H9 (cell line): ENCODE measurements around the gene PREX1. TPM values are rescaled to one million over a fixed set of nuclear protein-coding genes. Genes with fewer than 3 reads are reported as not detected.

Experiments
- DNase-seq: peaks from one replicate; pipeline ENCODE4 v3.0.0-alpha.2; 2017
- H2AFZ ChIP-seq: one replicate; pipeline ENCODE4 v1.6.1; 2013; ENCODE audit warnings: mild to moderate bottlenecking, low read length, control low read depth, moderate library complexity
- H2AK5ac ChIP-seq: 2 replicates; pipeline ENCODE4 v1.6.1; 2013; ENCODE audit warnings: low read length, control low read depth, mixed read lengths; ENCODE audit not compliant: insufficient read length
- H2BK120ac ChIP-seq: one replicate; pipeline ENCODE4 v1.6.1; 2013; ENCODE audit warnings: low read depth, mild to moderate bottlenecking, low read length, control low read depth, inconsistent platforms; ENCODE audit not compliant: poor library complexity, severe bottlenecking
- H2BK12ac ChIP-seq: 2 replicates; pipeline ENCODE4 v1.6.1; 2013; ENCODE audit warnings: low read length, control low read depth, mixed read lengths, low read depth; ENCODE audit not compliant: insufficient read length
- H2BK15ac ChIP-seq: 2 replicates; pipeline ENCODE4 v1.6.1; 2013; ENCODE audit warnings: low read depth, low read length, control low read depth
- H2BK20ac ChIP-seq: one replicate; pipeline ENCODE4 v1.6.1; 2013; ENCODE audit warnings: low read depth, mild to moderate bottlenecking, low read length, control low read depth, inconsistent platforms; ENCODE audit not compliant: poor library complexity, severe bottlenecking
- H2BK5ac ChIP-seq: 2 replicates; pipeline ENCODE4 v1.6.1; 2013; ENCODE audit warnings: low read length, control low read depth, mixed read lengths; ENCODE audit not compliant: insufficient read length
- H3K14ac ChIP-seq: 2 replicates; pipeline ENCODE4 v1.6.1; 2013; ENCODE audit warnings: low read length, control low read depth; ENCODE audit not compliant: insufficient read depth
- H3K18ac ChIP-seq: 2 replicates; pipeline ENCODE4 v1.6.1; 2013; ENCODE audit warnings: low read depth, mild to moderate bottlenecking, mixed read lengths, low read length, control low read depth; ENCODE audit not compliant: insufficient read length
- H3K23ac ChIP-seq: 2 replicates; pipeline ENCODE4 v1.6.1; 2013; ENCODE audit warnings: low read length, control low read depth, mixed read lengths, low read depth; ENCODE audit not compliant: insufficient read length
- H3K23me2 ChIP-seq: 2 replicates; pipeline ENCODE4 v1.6.1; 2013; ENCODE audit warnings: low read depth, mild to moderate bottlenecking, mixed read lengths, low read length, control low read depth; ENCODE audit not compliant: insufficient read length, poor library complexity, severe bottlenecking
- H3K27ac ChIP-seq: 2 replicates; pipeline ENCODE4 v1.5.1; 2013; ENCODE audit warnings: low read length, control low read depth, mixed read lengths, low read depth; ENCODE audit not compliant: insufficient read length
- H3K27me3 ChIP-seq: 2 replicates; pipeline ENCODE4 v1.6.1; 2013; ENCODE audit warnings: low read length, control low read depth, inconsistent platforms; ENCODE audit not compliant: insufficient read depth
- H3K4ac ChIP-seq: 2 replicates; pipeline ENCODE4 v1.6.1; 2013; ENCODE audit warnings: low read depth, mild to moderate bottlenecking, control low read depth, inconsistent platforms, low read length, moderate library complexity
- H3K4me1 ChIP-seq: 2 replicates; pipeline ENCODE4 v1.6.1; 2013; ENCODE audit warnings: low read length, control low read depth, inconsistent platforms; ENCODE audit not compliant: insufficient read depth
- H3K4me2 ChIP-seq: 2 replicates; pipeline ENCODE4 v1.6.1; 2013; ENCODE audit warnings: low read length, control low read depth, mixed read lengths; ENCODE audit not compliant: insufficient read length, insufficient read depth
- H3K56ac ChIP-seq: 2 replicates; pipeline ENCODE4 v1.6.1; 2013; ENCODE audit warnings: low read depth, mild to moderate bottlenecking, mixed read lengths, low read length, control low read depth; ENCODE audit not compliant: insufficient read length
- H3K79me1 ChIP-seq: 2 replicates; pipeline ENCODE4 v1.6.1; 2013; ENCODE audit warnings: low read depth, mild to moderate bottlenecking, moderate library complexity, low read length, control low read depth, inconsistent platforms; ENCODE audit not compliant: insufficient read depth, poor library complexity, severe bottlenecking
- H3K79me2 ChIP-seq: 2 replicates; pipeline ENCODE4 v1.6.1; 2013; ENCODE audit warnings: low read length, control low read depth, inconsistent platforms; ENCODE audit not compliant: insufficient read depth
- H3K9ac ChIP-seq: 2 replicates; pipeline ENCODE4 v1.6.1; 2013; ENCODE audit warnings: low read length, control low read depth, mixed read lengths; ENCODE audit not compliant: insufficient read length; ENCODE audit errors: extremely low read depth
- H3K9me3 ChIP-seq: one replicate; pipeline ENCODE4 v1.6.1; 2013; ENCODE audit warnings: low read depth, low read length, inconsistent platforms; ENCODE audit not compliant: control insufficient read depth
- H3T11ph ChIP-seq: one replicate; pipeline ENCODE4 v1.6.1; 2013; ENCODE audit warnings: mild to moderate bottlenecking, low read length, control low read depth, inconsistent platforms
- H4K20me1 ChIP-seq: one replicate; pipeline ENCODE4 v1.6.1; 2013; ENCODE audit not compliant: control insufficient read depth, insufficient read length, insufficient read depth
- H4K5ac ChIP-seq: 2 replicates; pipeline ENCODE4 v1.6.1; 2013; ENCODE audit warnings: low read depth, mild to moderate bottlenecking, mixed read lengths, low read length, control low read depth; ENCODE audit not compliant: insufficient read length
- H4K8ac ChIP-seq: replicated peaks from 2 replicates; pipeline ENCODE4 v1.6.1; 2013; ENCODE audit warnings: low read length, control low read depth, mixed read lengths, low read depth; ENCODE audit not compliant: insufficient read length
- H4K91ac ChIP-seq: 2 replicates; pipeline ENCODE4 v1.6.1; 2013; ENCODE audit warnings: low read depth, mild to moderate bottlenecking, moderate library complexity, mixed read lengths, low read length, control low read depth; ENCODE audit not compliant: insufficient read length
- H3K27ac Mint-ChIP-seq, 3 experiments: 2 replicates in 2 of 3; 3 replicates in 1 of 3; pipeline ENCODE4 v1.8.0; 2020 to 2021; ENCODE audit warnings: mixed read lengths in 3 of 3, mild to moderate bottlenecking in 1 of 3, moderate library complexity in 1 of 3
- H3K27me3 Mint-ChIP-seq: 2 replicates; pipeline ENCODE4 v1.8.0; 2021; ENCODE audit warnings: low read depth, mild to moderate bottlenecking, moderate library complexity, mixed read lengths
- H3K36me3 Mint-ChIP-seq, 3 experiments: 2 replicates in 2 of 3; 3 replicates in 1 of 3; pipeline ENCODE4 v1.8.0; 2020 to 2021; ENCODE audit warnings: low read depth in 3 of 3, mixed read lengths in 3 of 3; ENCODE audit not compliant: insufficient read depth in 1 of 3
- H3K4me1 Mint-ChIP-seq, 2 experiments: 2 replicates each; pipeline ENCODE4 v1.8.0; 2020; ENCODE audit warnings: mixed read lengths in 2 of 2
- H3K4me3 Mint-ChIP-seq, 2 experiments: 2 replicates in 1 of 2; 3 replicates in 1 of 2; pipeline ENCODE4 v1.8.0; 2020 to 2021; ENCODE audit warnings: mild to moderate bottlenecking in 2 of 2, mixed read lengths in 2 of 2, moderate library complexity in 1 of 2
- H3K9me3 Mint-ChIP-seq, 2 experiments: 2 replicates in 1 of 2; 3 replicates in 1 of 2; pipeline ENCODE4 v1.8.0; 2020; ENCODE audit warnings: mild to moderate bottlenecking in 2 of 2, mixed read lengths in 2 of 2, moderate library complexity in 1 of 2
- WGBS: extraction: QIAGEN DNeasy Blood & Tissue Kit; methylation state at CpG from one replicate; pipeline ENCODE4 v1.1.7; 2013; ENCODE audit warnings: missing lambda C conversion rate, low lambda C conversion rate, mixed read lengths; ENCODE audit not compliant: insufficient read length; ENCODE audit errors: extremely low coverage; 5-methylcytosine and 5-hydroxymethylcytosine counted together
- total RNA-seq: library from RNA; stranded (reverse); gene quantifications from 2 replicates; pipeline ENCODE4 v1.2.1, GENCODE V29; 2021
- TF ChIP-seq, protein P1 (sequence below): fragments of 200-600 bp; sonication (generic); conservative IDR thresholded peaks from 3 replicates; pipeline ENCODE4 v1.8.0; 2021; ENCODE audit warnings: antibody characterized with exemption, mild to moderate bottlenecking

The PREX1 gene
- total RNA-seq, 1 experiment from 2014 or later: 6.6 TPM

DNA sequence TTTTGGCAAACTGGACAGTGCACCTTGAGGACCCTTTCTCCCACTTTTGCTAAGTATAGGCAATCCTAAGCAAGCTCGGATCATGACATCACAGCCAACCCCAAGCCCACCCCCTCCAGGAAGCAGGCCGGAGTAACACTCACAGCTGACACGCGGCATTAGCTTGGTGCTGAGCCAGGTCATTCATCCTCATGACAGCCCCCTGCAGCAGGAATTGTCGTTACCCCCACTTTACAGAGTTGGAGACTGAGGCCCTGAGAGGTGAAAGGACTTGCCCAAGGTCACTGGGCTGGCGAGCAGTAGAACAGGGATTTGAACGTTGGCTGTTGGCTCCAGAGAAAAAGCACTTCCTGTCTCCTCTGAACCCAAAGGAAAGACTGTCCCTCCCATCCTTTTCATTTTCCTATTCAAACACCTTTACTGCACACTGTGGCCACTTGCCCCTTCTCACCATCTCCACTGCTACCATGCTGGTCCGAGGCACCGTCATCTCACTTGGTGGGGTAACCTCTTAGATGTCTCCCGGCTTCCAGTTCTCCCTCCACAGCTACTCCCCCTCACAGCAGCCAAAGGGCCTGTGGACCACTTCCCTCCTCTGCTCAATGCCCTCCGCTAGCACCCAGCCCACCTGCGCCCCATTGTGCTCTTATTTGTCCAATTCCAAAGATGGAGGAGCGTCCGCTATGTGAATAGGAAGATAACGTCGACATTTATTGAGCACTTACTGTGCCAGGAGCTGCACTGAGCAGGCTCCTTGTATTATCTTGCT, 84.7 kb downstream of the PREX1 start:
- H3K18ac ChIP-seq: no peak overlapping the region
- H4K20me1 ChIP-seq: no peaks in the 10 kb centered on the region
- H3T11ph ChIP-seq: no peak overlapping the region
- no peak overlapping the region for H4K91ac ChIP-seq
- H3K79me1 ChIP-seq: no peaks in the 10 kb centered on the region
- no peak overlapping the region for H4K8ac ChIP-seq
- no peaks in the 10 kb centered on the region for H3K27me3 ChIP-seq
- no peak overlapping the region for H2BK5ac ChIP-seq
- no peaks in the 10 kb centered on the region for H3K23me2 ChIP-seq
- H3K79me2 ChIP-seq: no peaks in the 10 kb centered on the region
- Mint-ChIP-seq H3K4me1 (peaks cover 17 to 28% of the 10 kb centered on the region in 2 experiments), H3K4me3 (no peak overlapping the region), H3K27ac (peak overlapping the region in 1 of 3 experiments; percentile 9; a peak in 1 of 7 replicates), H3K9me3 (no peaks in the 10 kb centered on the region), H3K27me3 (no peaks in the 10 kb centered on the region), H3K36me3 (peaks cover 0 to 1% (median 0%) of the 10 kb centered on the region in 3 experiments; a peak in 1 of 7 replicates)
- TF ChIP-seq, protein P1, sequence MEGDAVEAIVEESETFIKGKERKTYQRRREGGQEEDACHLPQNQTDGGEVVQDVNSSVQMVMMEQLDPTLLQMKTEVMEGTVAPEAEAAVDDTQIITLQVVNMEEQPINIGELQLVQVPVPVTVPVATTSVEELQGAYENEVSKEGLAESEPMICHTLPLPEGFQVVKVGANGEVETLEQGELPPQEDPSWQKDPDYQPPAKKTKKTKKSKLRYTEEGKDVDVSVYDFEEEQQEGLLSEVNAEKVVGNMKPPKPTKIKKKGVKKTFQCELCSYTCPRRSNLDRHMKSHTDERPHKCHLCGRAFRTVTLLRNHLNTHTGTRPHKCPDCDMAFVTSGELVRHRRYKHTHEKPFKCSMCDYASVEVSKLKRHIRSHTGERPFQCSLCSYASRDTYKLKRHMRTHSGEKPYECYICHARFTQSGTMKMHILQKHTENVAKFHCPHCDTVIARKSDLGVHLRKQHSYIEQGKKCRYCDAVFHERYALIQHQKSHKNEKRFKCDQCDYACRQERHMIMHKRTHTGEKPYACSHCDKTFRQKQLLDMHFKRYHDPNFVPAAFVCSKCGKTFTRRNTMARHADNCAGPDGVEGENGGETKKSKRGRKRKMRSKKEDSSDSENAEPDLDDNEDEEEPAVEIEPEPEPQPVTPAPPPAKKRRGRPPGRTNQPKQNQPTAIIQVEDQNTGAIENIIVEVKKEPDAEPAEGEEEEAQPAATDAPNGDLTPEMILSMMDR: no peak
- no peak overlapping the region for H4K5ac ChIP-seq
- no peak overlapping the region for H2BK15ac ChIP-seq
- H3K4ac ChIP-seq: no peak overlapping the region
- no CpG with 5 or more reads among the region's 16 CpGs for WGBS
- no peak overlapping the region for H3K14ac ChIP-seq
- no peak overlapping the region for H2BK20ac ChIP-seq
- no peak overlapping the region for H3K56ac ChIP-seq
- DNase-seq: no peak
- no peak overlapping the region for H2BK12ac ChIP-seq
- H3K23ac ChIP-seq: no peak overlapping the region
- no peak overlapping the region for H3K27ac ChIP-seq
- H3K4me2 ChIP-seq: no peak overlapping the region
- H2AFZ ChIP-seq: no peak overlapping the region
- no peak overlapping the region for H2BK120ac ChIP-seq
- H2AK5ac ChIP-seq: no peak overlapping the region
- H3K4me1 ChIP-seq: peaks cover 2% of the 10 kb centered on the region; the same call in 1 of the 2 replicates
- no peak overlapping the region for H3K9ac ChIP-seq
- H3K9me3 ChIP-seq: no peaks in the 10 kb centered on the region
